GM23338 (cell line): Measurements from ENCODE around the gene IGSF11. TPM values are rescaled to one million over a fixed set of nuclear protein-coding genes. Genes with fewer than 3 reads are reported as not detected.
"Not testable (repeated sequence)": the region's sequence is repeated elsewhere in the genome, so short reads cannot be mapped to it uniquely, and the experiment has no call there.

Experiments
- ATAC-seq: fragments of 200-7000 bp; cut with Tn5 transposase; 3 replicates; pipeline ENCODE4 v1.9.1; 2020
- DNase-seq: peaks from one replicate; pipeline ENCODE4 v3.0.0-alpha.2; 2015; ENCODE audit warnings: low spot score
- H2AFZ ChIP-seq: fragments of 200-600 bp; sonication (generic); 2 replicates; pipeline ENCODE4 v1.8.0; 2016; ENCODE audit warnings: antibody characterized with exemption, mild to moderate bottlenecking, moderate library complexity
- H3F3A ChIP-seq: fragments of 200-600 bp; sonication (generic); replicated peaks from 2 replicates; pipeline ENCODE4 v1.8.0; 2017; ENCODE audit warnings: antibody characterized with exemption, mixed run types, low read depth
- H3K27ac ChIP-seq: fragments of 200-600 bp; sonication (generic); 2 replicates; pipeline ENCODE4 v1.6.1; 2016; ENCODE audit warnings: low read depth
- H3K27me3 ChIP-seq: fragments of 200-600 bp; sonication (generic); 2 replicates; pipeline ENCODE4 v1.8.0; 2016; ENCODE audit warnings: mild to moderate bottlenecking, mixed run types, moderate library complexity; ENCODE audit not compliant: insufficient read depth
- H3K36me3 ChIP-seq: fragments of 200-600 bp; sonication (generic); 2 replicates; pipeline ENCODE4 v1.8.0; 2016; ENCODE audit warnings: mild to moderate bottlenecking; ENCODE audit not compliant: insufficient read depth
- H3K4me1 ChIP-seq: fragments of 200-600 bp; sonication (generic); 2 replicates; pipeline ENCODE4 v1.8.0; 2016; ENCODE audit warnings: mild to moderate bottlenecking, moderate library complexity; ENCODE audit not compliant: insufficient read depth
- H3K4me2 ChIP-seq: fragments of 200-600 bp; sonication (generic); 2 replicates; pipeline ENCODE4 v1.7.1; 2017; ENCODE audit warnings: mixed run types
- H3K4me3 ChIP-seq: fragments of 200-600 bp; sonication (generic); 2 replicates; pipeline ENCODE4 v1.6.1; 2016; ENCODE audit warnings: mixed run types
- H3K79me2 ChIP-seq: fragments of 200-600 bp; sonication (generic); replicated peaks from 2 replicates; pipeline ENCODE4 v1.8.0; 2017; ENCODE audit warnings: mild to moderate bottlenecking; ENCODE audit not compliant: insufficient read depth
- H3K9me2 ChIP-seq: fragments of 200-600 bp; sonication (generic); 2 replicates; pipeline ENCODE4 v1.8.0; 2017; ENCODE audit not compliant: insufficient read depth
- H4K20me1 ChIP-seq: fragments of 200-600 bp; sonication (generic); replicated peaks from 2 replicates; pipeline ENCODE4 v1.8.0; 2017; ENCODE audit warnings: mild to moderate bottlenecking; ENCODE audit not compliant: insufficient read depth
- H3K27ac Mint-ChIP-seq: 2 replicates; pipeline ENCODE4 v1.8.0; 2020; ENCODE audit warnings: inconsistent platforms, mild to moderate bottlenecking, moderate library complexity, mixed read lengths
- H3K27me3 Mint-ChIP-seq: 3 replicates; pipeline ENCODE4 v1.8.0; 2022; ENCODE audit warnings: low read depth, mild to moderate bottlenecking, moderate library complexity, mixed read lengths, inconsistent platforms; ENCODE audit not compliant: insufficient read depth, poor library complexity
- H3K36me3 Mint-ChIP-seq: 3 replicates; pipeline ENCODE4 v1.8.0; 2021; ENCODE audit warnings: low read depth, mild to moderate bottlenecking, inconsistent platforms, moderate library complexity, mixed read lengths
- H3K4me1 Mint-ChIP-seq: 3 replicates; pipeline ENCODE4 v1.8.0; 2020; ENCODE audit warnings: mild to moderate bottlenecking, inconsistent platforms, mixed read lengths
- H3K4me3 Mint-ChIP-seq: 3 replicates; pipeline ENCODE4 v1.8.0; 2021; ENCODE audit warnings: moderate library complexity, mild to moderate bottlenecking, inconsistent platforms, mixed read lengths
- H3K9me3 Mint-ChIP-seq: 3 replicates; pipeline ENCODE4 v1.8.0; 2020; ENCODE audit warnings: moderate library complexity, mild to moderate bottlenecking, inconsistent platforms, mixed read lengths
- CTCF ChIP-seq, 2 experiments: fragments of 200-600 bp in 1 of 2; sonication (generic) in 1 of 2; conservative IDR thresholded peaks; 2 replicates each; pipeline versions ENCODE4 v1.5.1 to v1.6.1; 2016 to 2017; ENCODE audit warnings: antibody characterized with exemption in 2 of 2, low read depth in 2 of 2, mild to moderate bottlenecking in 2 of 2, moderate library complexity in 1 of 2
- ETS1 ChIP-seq: IDR thresholded peaks from 2 replicates; pipeline ENCODE4 v1.6.1; 2016; ENCODE audit warnings: antibody characterized with exemption
- EZH2 ChIP-seq: fragments of 200-600 bp; sonication (generic); IDR thresholded peaks from one replicate; pipeline ENCODE4 v1.8.0; 2017; ENCODE audit warnings: antibody characterized with exemption, mild to moderate bottlenecking, low read depth; ENCODE audit not compliant: unreplicated experiment
- REST ChIP-seq: IDR thresholded peaks from one replicate; pipeline ENCODE4 v1.6.1; 2018; ENCODE audit warnings: antibody characterized with exemption; ENCODE audit not compliant: unreplicated experiment
- STAT1 ChIP-seq: IDR thresholded peaks from one replicate; pipeline ENCODE4 v1.6.1; 2016; ENCODE audit warnings: antibody characterized with exemption; ENCODE audit not compliant: unreplicated experiment
- ZNF114 ChIP-seq: fragments of 250-450 bp; sonication (Bioruptor Pico); IDR thresholded peaks from 2 replicates; pipeline ENCODE4 v1.5.0; 2020; ENCODE audit warnings: mild to moderate bottlenecking, moderate library complexity
- polyA plus RNA-seq: library from polyadenylated mRNA; unstranded; fragments of >200 nt; fragmentation: Nextera tagmentation; extraction: Ambion mirVana; gene quantifications from 2 replicates; pipeline ENCODE4 v1.2.1, GENCODE V29; 2016
- total RNA-seq: library from RNA; depleted of rRNA; stranded (reverse); fragments of >200 nt; shearing (Covaris generic); gene quantifications from 2 replicates; pipeline ENCODE4 v1.2.3, GENCODE V29; 2014

The IGSF11 gene
- total and polyA plus RNA-seq, 2 experiments from 2014 or later: 0.68 to 1.8 TPM

- TF ChIP-seq CTCF (conservative IDR thresholded peaks at IDR 0.05; ENCODE audit: low read depth in 2 of 2) (no peak), STAT1 (no peak), ETS1 (no peak), EZH2 (no peak), ZNF114 (no peak), REST (no peak)
Observed at GRCh38 chr3:118977118-118977517, 57.5 kb downstream of the IGSF11 start (continued).

- H3K36me3 Mint-ChIP-seq, H2AFZ ChIP-seq, H3K4me1 ChIP-seq, H3K27me3 ChIP-seq, H3K36me3 ChIP-seq, H3K4me1 Mint-ChIP-seq, H3K79me2 ChIP-seq, H3K9me3 Mint-ChIP-seq, H3F3A ChIP-seq, H3K4me2 ChIP-seq, H4K20me1 ChIP-seq, H3K27ac Mint-ChIP-seq, H3K9me2 ChIP-seq, H3K27ac ChIP-seq, ATAC-seq, H3K4me3 Mint-ChIP-seq, H3K4me3 ChIP-seq, H3K27me3 Mint-ChIP-seq, DNase-seq: not testable (repeated sequence)
Observed at GRCh38 chr3:118975476-118975875, 59.2 kb downstream of the IGSF11 start.
